Type B pancreatic cell (in vitro differentiated cells): Measurements from ENCODE around the gene CCR9. TPM values are rescaled to one million over a fixed set of nuclear protein-coding genes. Genes with fewer than 3 reads are reported as not detected.

Experiments
- DNase-seq: peaks from one replicate; pipeline ENCODE4 v3.0.0; 2021; ENCODE audit warnings: mixed read lengths; ENCODE audit not compliant: unreplicated experiment; ENCODE audit errors: extremely low spot score
- H3K27ac Mint-ChIP-seq: 2 replicates; pipeline ENCODE4 v1.8.0; 2021; ENCODE audit warnings: mild to moderate bottlenecking, mixed read lengths
- H3K27me3 Mint-ChIP-seq: 2 replicates; pipeline ENCODE4 v1.8.0; 2021; ENCODE audit warnings: mixed read lengths
- H3K36me3 Mint-ChIP-seq: 2 replicates; pipeline ENCODE4 v1.8.0; 2021; ENCODE audit warnings: mixed read lengths
- H3K4me1 Mint-ChIP-seq: one replicate; pipeline ENCODE4 v1.8.0; 2021; ENCODE audit warnings: mixed read lengths; ENCODE audit not compliant: unreplicated experiment
- H3K4me3 Mint-ChIP-seq: 2 replicates; pipeline ENCODE4 v1.8.0; 2021; ENCODE audit warnings: mild to moderate bottlenecking, mixed read lengths
- H3K9me3 Mint-ChIP-seq: 2 replicates; pipeline ENCODE4 v1.8.0; 2021; ENCODE audit warnings: mixed read lengths
- CTCF ChIP-seq: fragments of 200-600 bp; sonication (generic); conservative IDR thresholded peaks from 2 replicates; pipeline ENCODE4 v1.5.0; 2021; ENCODE audit warnings: antibody characterized with exemption, mild to moderate bottlenecking
- total RNA-seq: library from RNA; stranded (reverse); gene quantifications from 2 replicates; pipeline ENCODE4 v1.2.1, GENCODE V29; 2021; ENCODE audit warnings: low replicate concordance

CCR9 gene
- total RNA-seq, 1 donor from 2014 or later, result not detected

- H3K4me1 Mint-ChIP-seq, result peaks cover 16% of the 10 kb centered on the region
- H3K27me3 Mint-ChIP-seq, result no peaks in the 10 kb centered on the region
- H3K27ac Mint-ChIP-seq, result no peak overlapping the region
- H3K36me3 Mint-ChIP-seq, result no peaks in the 10 kb centered on the region
- H3K9me3 Mint-ChIP-seq, result no peaks in the 10 kb centered on the region
- TF ChIP-seq CTCF, result no peak
- no peak overlapping the region for H3K4me3 Mint-ChIP-seq
- no peak for DNase-seq
These were observed 5.8 kb downstream of the CCR9 start for GRCh38 chr3:45892161-45892560.

- Mint-ChIP-seq H3K9me3 (no peaks in the 10 kb centered on the region), H3K4me3 (no peak overlapping the region), H3K27ac (no peak overlapping the region), H3K4me1 (peaks cover 19% of the 10 kb centered on the region), H3K27me3 (no peaks in the 10 kb centered on the region), H3K36me3 (no peaks in the 10 kb centered on the region)
- no peak for TF ChIP-seq CTCF
- no peak for DNase-seq
These were observed 7.7 kb downstream of the CCR9 start for GRCh38 chr3:45894015-45894414.

- Mint-ChIP-seq H3K4me1 (peaks cover 14% of the 10 kb centered on the region), H3K4me3 (no peak overlapping the region), H3K9me3 (no peaks in the 10 kb centered on the region), H3K27me3 (no peaks in the 10 kb centered on the region), H3K36me3 (no peaks in the 10 kb centered on the region), H3K27ac (no peak overlapping the region)
- DNase-seq, result no peak
- no peak for TF ChIP-seq CTCF
These were observed 9.5 kb downstream of the CCR9 start for GRCh38 chr3:45895686-45896468.

GRCh38 chr3:45896956-45897355 is 10.6 kb downstream of the CCR9 start:
- DNase-seq, result no peak
- no peaks in the 10 kb centered on the region for H3K27me3 Mint-ChIP-seq
- no peak overlapping the region for H3K27ac Mint-ChIP-seq
- no peak for TF ChIP-seq CTCF
- H3K4me1 Mint-ChIP-seq, result peaks cover 13% of the 10 kb centered on the region
- H3K9me3 Mint-ChIP-seq, result no peaks in the 10 kb centered on the region
- H3K36me3 Mint-ChIP-seq, result no peaks in the 10 kb centered on the region
- no peak overlapping the region for H3K4me3 Mint-ChIP-seq

GRCh38 chr3:45904931-45905330 is 18.6 kb downstream of the CCR9 start:
- Mint-ChIP-seq H3K27ac (no peak overlapping the region), H3K4me1 (no peaks in the 10 kb centered on the region), H3K36me3 (no peaks in the 10 kb centered on the region), H3K4me3 (no peak overlapping the region), H3K9me3 (no peaks in the 10 kb centered on the region), H3K27me3 (no peaks in the 10 kb centered on the region)
- no peak for TF ChIP-seq CTCF
- DNase-seq, result no peak

- no peak for TF ChIP-seq CTCF
- Mint-ChIP-seq H3K36me3 (no peaks in the 10 kb centered on the region), H3K4me1 (no peaks in the 10 kb centered on the region), H3K4me3 (no peak overlapping the region), H3K9me3 (no peaks in the 10 kb centered on the region), H3K27me3 (no peaks in the 10 kb centered on the region), H3K27ac (no peak overlapping the region)
- DNase-seq, result no peak
These were observed 19.4 kb downstream of the CCR9 start for GRCh38 chr3:45905755-45906154.
